Gastroesophageal sphincter (tissue), 3 donors: ENCODE results near the gene CDC42EP4.

Experiments used
- CTCF ChIP-seq, 4 experiments: fragments of 200-600 bp in 2 of 4; fragments of 450-650 bp in 2 of 4; sonication (generic) in 1 of 4; IDR thresholded peaks; one replicate each; pipeline ENCODE4 v1.5.1; 2017 to 2019; ENCODE audit warnings: antibody characterized with exemption in 4 of 4, mild to moderate bottlenecking in 2 of 4, moderate library complexity in 2 of 4
- EP300 ChIP-seq: sonication (generic); formaldehyde crosslinking; IDR thresholded peaks from one replicate; pipeline ENCODE4 v1.6.1; 2017; ENCODE audit warnings: antibody characterized with exemption, mild to moderate bottlenecking
- POLR2A ChIP-seq, 2 donors: fragments of 450-650 bp; IDR thresholded peaks; one replicate each; pipeline ENCODE4 v1.6.1; 2017; ENCODE audit warnings: antibody characterized with exemption in 2 of 2, mild to moderate bottlenecking in 2 of 2, moderate library complexity in 1 of 2
- POLR2AphosphoS5 ChIP-seq: sonication (generic); formaldehyde crosslinking; IDR thresholded peaks from one replicate; pipeline ENCODE4 v1.6.1; 2017; ENCODE audit warnings: antibody characterized with exemption

GRCh38 chr17:73358668-73359067, 46.9 kb upstream of the CDC42EP4 start:
- TF ChIP-seq CTCF (IDR thresholded peaks at IDR 0.05) (no peak), POLR2AphosphoS5 (no peak), POLR2A (IDR thresholded peaks at IDR 0.05) (no peak), EP300 (no peak)
